Brain pericyte (primary cell): Measurements from ENCODE around the gene NOL6.

Experiments
- DNase-seq: peaks from one replicate; pipeline ENCODE4 v3.0.0-alpha.2; 2012; ENCODE audit warnings: low read depth, low spot score

The NOL6 gene

DNA sequence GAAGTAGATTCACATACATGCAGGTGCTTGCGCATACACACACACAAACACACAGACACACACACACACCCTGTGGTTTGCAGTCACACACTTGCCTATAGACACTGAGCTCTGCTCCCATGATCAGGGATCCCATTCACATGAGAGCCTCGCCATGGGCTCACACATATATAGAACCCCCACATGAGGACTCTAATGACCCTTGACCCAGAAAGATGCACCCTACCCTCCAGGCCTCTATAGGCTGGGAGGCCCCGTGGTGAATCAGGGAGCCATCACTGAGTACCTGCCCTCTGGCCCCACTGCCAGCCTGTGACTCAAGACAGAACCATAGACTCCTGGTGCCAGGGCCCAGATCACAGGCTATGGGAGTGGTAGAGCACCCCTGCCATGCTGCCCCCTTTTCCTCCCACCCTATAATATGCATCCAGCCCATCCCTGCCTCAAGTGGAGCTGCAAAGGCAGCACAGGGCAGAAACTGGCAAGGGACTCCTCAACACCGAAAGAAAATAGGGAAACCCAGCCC, 23.0 kb downstream of the NOL6 start:
- DNase-seq: no peak

- DNase-seq: no peak
Measured at GRCh38 chr9:33449715-33450114, 24.0 kb downstream of the NOL6 start.

GRCh38 chr9:33447799-33448553, 25.7 kb downstream of the NOL6 start:
- DNase-seq: no peak

DNA sequence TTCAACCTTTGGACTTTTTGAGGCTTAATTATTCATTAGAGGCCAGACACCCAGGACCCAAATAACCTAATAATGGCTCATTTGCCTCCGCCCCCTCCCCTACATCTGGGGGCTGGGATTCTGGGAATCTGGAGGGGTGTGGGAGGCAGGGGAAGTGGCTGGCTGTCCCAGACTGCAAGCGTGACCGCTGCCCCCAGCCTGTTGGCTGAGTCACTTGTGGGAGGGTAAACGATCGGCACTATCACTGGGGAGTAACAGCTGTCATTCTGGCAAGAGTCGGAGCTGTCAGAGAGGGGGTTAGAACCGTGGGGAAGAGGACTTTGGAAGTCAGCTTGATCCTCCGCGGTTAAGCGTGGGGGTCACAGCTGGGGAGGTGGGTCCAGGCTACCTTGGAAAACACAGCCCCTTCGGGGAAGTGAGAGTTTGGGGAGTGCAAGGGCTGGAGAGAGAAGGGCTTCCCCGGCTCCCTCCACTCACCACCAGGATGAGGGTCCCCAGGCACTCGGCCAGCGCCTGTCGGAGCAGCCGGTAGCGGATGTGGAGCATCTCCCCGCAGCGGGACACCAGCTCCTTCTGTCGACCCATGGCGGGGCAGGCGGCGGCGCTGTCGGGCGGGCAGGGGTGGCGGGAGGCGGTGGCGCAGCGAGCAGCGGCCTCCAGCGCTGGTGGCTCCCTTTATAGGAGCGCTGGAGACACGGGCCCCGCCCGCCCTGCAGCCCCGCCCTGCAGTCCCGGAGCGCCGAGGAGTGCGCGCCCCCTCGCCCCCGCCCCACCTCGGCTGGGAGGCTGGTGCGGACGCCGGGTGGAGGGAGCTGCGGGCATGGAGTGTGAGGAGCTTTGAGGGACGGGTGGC, 26.6 kb downstream of the NOL6 start, which contains the start of gene AQP3:
TSS of gene AQP3 (minus strand) at position 648 of the 853 bp plus-strand sequence. CDS start at position 585, 63 bp downstream.
- DNase-seq: no peak

DNA sequence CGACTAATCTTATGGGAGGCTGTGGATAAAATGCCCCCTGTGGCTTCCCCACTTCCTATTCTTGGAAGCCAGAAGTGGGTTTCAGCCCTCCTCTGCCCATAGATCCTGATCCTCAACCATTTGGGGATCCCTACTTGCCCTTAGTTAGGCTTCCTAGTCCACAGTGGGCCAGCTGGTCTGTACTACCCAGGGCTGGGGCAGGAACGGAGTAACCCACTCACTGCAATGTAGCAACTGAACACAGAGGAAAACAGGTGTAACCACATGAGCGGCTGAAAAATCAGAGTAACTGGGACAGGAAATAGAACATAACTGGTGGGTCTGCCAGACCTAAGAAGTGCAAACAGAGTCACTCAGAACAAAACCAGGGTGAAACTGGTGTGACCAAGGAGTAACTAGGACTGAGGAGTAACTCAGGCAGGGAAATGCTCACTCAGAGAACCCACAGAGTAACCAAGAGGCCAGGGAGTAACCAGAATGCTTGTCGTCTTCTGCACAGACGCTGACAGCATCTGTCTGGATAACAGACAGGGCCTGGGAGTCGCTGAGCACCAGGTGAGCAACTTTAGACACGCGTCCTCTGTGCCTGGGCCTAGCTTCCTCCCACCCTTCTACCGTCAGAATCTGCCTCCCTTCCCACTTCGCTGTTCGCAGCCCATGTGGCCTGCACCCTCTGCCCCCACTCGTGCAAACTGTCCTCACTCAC, 27.3 kb downstream of the NOL6 start:
- DNase-seq: no peak

- DNase-seq: no peak
Measured at GRCh38 chr9:33445389-33446239, 28.1 kb downstream of the NOL6 start.

- no peak for DNase-seq
Measured at GRCh38 chr9:33443464-33444154, 30.1 kb downstream of the NOL6 start.

DNA sequence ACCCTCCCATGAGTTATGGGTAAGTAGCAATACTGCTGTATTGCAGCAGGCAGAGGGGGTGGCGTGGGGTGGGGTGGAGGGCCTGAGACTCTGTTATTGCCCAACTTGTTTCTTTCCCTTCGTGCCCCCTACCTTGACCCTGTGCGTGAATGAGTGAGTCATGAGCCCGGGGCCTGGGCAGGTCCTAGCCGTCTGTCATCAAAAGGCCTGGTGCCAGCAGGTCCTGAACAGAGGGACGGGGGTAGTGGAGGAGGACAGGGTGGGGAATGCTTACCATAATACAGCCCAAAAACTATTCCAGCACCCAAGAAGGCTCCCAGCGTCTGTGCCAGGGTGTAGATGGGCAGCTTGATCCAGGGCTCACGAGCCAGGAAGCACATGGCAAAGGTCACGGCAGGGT, 30.7 kb downstream of the NOL6 start:
- no peak for DNase-seq

DNA sequence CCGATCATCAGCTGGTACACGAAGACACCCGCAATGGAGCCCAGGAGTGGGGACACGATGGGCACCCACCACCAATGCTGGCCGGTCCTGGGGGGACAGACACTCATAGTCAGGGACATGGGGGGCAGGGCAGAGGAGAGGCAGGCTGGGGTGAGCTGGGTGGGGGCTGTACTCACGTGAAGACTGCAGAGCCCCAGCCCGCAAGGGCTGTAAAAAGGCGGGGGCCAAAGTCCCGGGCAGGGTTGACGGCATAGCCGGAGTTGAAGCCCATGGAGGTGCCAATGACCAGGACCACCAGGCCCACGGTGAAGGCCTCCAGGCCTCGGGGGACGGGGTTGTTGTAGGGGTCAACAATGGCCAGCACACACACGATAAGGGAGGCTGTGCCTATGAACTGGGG, 31.6 kb downstream of the NOL6 start:
- DNase-seq: no peak

DNA sequence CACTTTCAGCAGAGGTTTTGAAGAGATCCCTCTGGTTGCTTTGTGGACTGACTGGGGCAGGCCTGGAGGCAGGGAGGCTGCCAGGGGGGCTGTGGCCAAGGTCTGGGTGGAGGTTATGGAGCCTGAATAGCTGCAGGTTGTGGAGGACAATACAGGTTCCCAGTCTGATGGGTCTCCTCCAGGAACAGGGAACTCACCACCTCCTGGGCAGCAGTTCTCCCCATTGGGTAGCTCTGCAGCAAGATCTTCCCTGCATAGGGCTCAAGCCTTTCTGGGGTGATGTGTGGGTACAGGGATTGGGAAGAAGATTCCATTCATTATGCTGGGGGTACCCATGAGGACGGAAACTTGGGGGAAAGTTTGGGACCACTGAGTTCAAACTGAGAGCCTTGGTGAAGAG, 33.1 kb downstream of the NOL6 start:
- no peak for DNase-seq

DNA sequence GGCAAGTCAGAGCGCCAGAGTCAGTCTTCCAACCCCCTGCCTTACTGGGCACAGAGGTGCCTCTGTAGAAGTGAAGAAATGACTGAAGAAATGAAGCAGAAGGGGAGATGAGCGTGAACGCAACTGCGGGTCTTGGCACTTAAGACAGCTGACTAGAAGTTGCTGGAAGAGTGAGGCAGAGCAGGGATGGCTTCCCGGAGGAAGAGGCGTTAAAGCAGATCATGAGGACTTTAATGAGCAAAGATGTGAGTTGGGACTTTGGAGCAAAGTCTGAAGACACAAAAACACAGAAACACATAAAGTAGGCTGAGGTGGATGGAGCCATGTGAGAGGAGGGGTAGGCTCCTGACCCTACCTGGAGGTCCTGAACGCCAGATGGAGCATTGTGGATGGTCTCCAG, 33.5 kb downstream of the NOL6 start:
- DNase-seq: no peak

GRCh38 chr9:33439731-33440130, 34.0 kb downstream of the NOL6 start:
- DNase-seq: no peak

DNA sequence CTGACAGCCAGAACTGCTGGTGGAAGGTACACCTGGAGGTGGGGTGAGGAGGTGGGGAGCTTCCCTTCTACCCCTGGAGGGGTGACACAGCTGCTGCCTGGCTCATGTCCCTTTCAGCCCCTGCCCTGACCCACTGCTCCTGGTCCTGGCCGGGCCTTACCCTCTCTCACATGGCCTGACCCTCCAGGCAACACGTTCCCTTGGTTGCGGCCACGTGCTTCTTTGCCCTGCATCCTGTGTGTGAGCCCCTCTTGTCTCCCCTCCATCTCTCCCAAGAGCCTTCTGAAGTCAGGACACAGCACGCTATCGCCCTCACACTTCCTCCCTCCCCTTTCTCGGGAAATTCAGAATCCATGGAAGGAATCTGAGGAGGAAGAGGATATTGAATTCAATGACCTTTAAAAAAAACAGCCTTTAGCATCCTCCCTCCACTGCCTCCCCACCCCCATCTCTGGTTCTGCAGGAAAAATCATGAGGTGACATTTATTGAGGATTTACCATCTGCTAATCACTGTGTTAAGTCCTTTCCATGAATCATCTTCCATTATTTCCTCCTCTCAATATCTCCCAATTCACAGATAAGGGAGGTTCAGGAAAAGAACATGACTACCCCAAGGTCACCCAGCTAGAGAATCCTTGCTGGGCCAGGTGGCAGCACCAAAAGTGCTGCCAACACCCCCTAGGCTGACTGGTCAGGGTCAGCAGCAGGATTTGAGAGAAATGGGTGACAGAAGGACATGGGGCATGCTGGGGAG, 34.6 kb downstream of the NOL6 start:
- no peak for DNase-seq

- DNase-seq: no peak
Measured at GRCh38 chr9:33437898-33438297, 35.8 kb downstream of the NOL6 start.

DNA sequence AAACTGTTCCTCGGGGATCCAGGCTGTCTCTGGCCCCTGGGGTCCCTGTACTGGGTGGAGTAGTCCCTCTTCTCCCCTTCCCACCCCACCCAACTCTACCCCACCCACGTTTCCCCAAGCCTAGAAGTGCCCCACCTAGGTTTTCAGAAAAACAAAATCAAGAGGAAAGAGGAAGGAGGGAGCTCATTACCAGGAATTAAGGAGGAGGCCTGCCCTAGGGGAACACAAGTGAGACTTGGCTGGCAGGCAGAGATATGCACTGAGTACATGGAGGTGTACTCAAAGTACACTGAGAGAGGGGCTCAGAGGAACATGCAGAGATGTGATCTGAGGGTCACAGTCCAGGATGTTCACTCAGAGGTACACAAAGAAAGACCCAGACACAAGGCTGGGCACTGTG, 36.5 kb downstream of the NOL6 start:
- DNase-seq: no peak

DNA sequence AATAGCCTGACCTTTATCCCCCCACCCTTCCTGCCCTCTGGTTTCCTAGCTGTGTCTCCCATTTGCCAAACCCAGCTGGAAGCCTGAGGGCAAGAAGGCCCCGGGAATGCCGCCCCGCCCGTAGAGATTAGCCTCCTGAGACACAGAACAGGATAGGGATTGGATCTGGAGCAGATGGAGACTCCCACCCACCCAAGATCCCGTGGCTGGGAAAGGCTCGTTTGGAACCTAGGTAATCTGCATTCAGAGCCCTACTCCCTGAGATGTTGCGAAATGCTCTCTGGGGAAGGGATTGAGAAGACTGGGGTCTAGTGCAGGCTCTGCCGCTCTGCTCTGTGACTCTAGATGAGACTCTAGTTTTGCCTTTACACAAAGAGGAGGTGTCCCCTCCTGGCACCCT, 37.3 kb downstream of the NOL6 start:
- DNase-seq: no peak

GRCh38 chr9:33435821-33436277, 37.9 kb downstream of the NOL6 start:
- DNase-seq: no peak

DNA sequence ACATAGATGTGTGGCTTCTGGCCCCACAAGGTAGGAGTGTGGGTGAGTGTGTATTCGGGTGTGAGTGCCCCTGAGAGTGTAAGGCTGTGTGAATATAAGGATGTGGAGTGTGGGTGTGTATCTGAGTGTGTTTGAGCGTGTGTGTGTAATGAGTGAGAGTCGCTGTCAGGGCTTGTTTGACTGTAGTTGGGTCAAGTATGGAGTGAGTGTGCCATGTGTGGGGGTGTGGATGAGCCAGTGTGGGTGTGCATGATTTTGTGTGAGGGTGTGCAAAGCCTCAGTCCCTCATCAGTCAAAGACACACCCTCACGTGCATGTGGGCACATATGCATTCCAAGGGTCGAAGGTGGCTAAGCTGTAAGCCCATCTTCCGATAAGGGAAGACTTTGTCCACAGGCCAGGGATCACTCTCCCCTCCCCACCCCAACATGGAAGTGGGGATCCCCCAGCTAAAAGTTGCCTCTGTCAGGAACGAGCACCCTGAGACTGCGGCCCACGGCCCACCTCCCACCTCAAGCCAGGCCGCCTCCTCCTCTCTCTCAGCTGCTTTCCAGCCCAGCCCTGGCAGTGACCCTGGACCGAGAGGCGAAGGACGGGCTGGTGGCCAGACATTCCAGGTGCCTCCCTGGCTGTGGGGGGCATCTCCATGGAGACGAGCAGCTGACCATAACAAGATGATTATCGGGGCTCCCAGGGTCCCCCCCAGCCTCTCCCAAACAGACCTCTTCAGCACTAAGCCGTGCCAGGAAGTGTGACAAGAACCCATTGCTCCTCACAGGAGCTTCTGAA, 39.2 kb downstream of the NOL6 start:
- no peak for DNase-seq

GRCh38 chr9:33433871-33434270, 39.9 kb downstream of the NOL6 start:
- no peak for DNase-seq
